ENCODE results near the gene NLK. TPM values are rescaled to one million over a fixed set of nuclear protein-coding genes. Genes with fewer than 3 reads are reported as not detected.

Gene NLK
- total RNA-seq, 1 donor from 2014 or later = 30.6 TPM

- no peak overlapping the region for H3K4me3 Mint-ChIP-seq (ENCODE audit: unreplicated experiment)
- peak; percentile 38 for DNase-seq (ENCODE audit: low read depth)
- no peak for FAIRE-seq
These were observed 179.4 kb downstream of the NLK start for GRCh38 chr17:28221751-28222414.

GRCh38 chr17:28225271-28225670 is 182.8 kb downstream of the NLK start:
- peaks cover 7% of the 10 kb centered on the region for H3K9me3 Mint-ChIP-seq (ENCODE audit: unreplicated experiment)
- no peak overlapping the region for H3K4me3 ChIP-seq (ENCODE audit: insufficient read depth, low read depth, low read length)
- H3K9ac ChIP-seq (ENCODE audit: low read length) = no peak overlapping the region
- H4K20me1 ChIP-seq (ENCODE audit: insufficient read depth, low read length) = no peaks in the 10 kb centered on the region
- TF ChIP-seq EZH2 (IDR thresholded peaks at IDR 0.05; ENCODE audit: insufficient read depth, low read length) (no peak), CTCF (IDR thresholded peaks at IDR 0.05; ENCODE audit: insufficient read depth, low read depth, low read length) (no peak)
- H3K27me3 Mint-ChIP-seq (ENCODE audit: low read depth, unreplicated experiment) = peaks cover 12% of the 10 kb centered on the region
- no peak overlapping the region for H3K4me2 ChIP-seq (ENCODE audit: low read length)
- no peak overlapping the region for H3K27ac ChIP-seq (ENCODE audit: low read depth, low read length)
- peaks cover 8% of the 10 kb centered on the region for H3K36me3 Mint-ChIP-seq (ENCODE audit: low read depth, unreplicated experiment)
- no peak overlapping the region for H2AFZ ChIP-seq (ENCODE audit: low read depth, low read length)
- no peaks in the 10 kb centered on the region for H3K9me3 ChIP-seq (ENCODE audit: insufficient read depth, low read depth, low read length)
- H3K36me3 ChIP-seq (ENCODE audit: insufficient read depth, low read length) = no peaks in the 10 kb centered on the region
- DNase-seq (ENCODE audit: low read depth) (no peak), FAIRE-seq (no peak)
- H3K4me1 Mint-ChIP-seq (ENCODE audit: low read depth, unreplicated experiment) = peaks cover 6% of the 10 kb centered on the region
- no peak overlapping the region for H3K4me3 Mint-ChIP-seq (ENCODE audit: unreplicated experiment)
- H3K27ac Mint-ChIP-seq (ENCODE audit: unreplicated experiment) = no peak overlapping the region
- H3K79me2 ChIP-seq (ENCODE audit: insufficient read depth, low read length) = no peaks in the 10 kb centered on the region
- peaks cover 9% of the 10 kb centered on the region for H3K4me1 ChIP-seq (ENCODE audit: insufficient read depth, low read length)
- peaks cover 18% of the 10 kb centered on the region for H3K27me3 ChIP-seq (ENCODE audit: insufficient read depth, low read length)

More at GRCh38 chr17:28221751-28222414, 179.4 kb downstream of the NLK start:
- no peak overlapping the region for H3K27ac ChIP-seq (ENCODE audit: low read depth, low read length)
- no peak overlapping the region for H3K4me3 ChIP-seq (ENCODE audit: insufficient read depth, low read depth, low read length)
- no peaks in the 10 kb centered on the region for H3K4me1 ChIP-seq (ENCODE audit: insufficient read depth, low read length)
- peaks cover 5% of the 10 kb centered on the region for H3K36me3 Mint-ChIP-seq (ENCODE audit: low read depth, unreplicated experiment)
- H3K27me3 Mint-ChIP-seq (ENCODE audit: low read depth, unreplicated experiment) = no peaks in the 10 kb centered on the region
- no peak overlapping the region for H3K4me2 ChIP-seq (ENCODE audit: low read length)
- H3K9me3 ChIP-seq (ENCODE audit: insufficient read depth, low read depth, low read length) = no peaks in the 10 kb centered on the region
- no peaks in the 10 kb centered on the region for H3K27me3 ChIP-seq (ENCODE audit: insufficient read depth, low read length)
- H3K9me3 Mint-ChIP-seq (ENCODE audit: unreplicated experiment) = peaks cover 7% of the 10 kb centered on the region
- H3K27ac Mint-ChIP-seq (ENCODE audit: unreplicated experiment) = no peak overlapping the region
- no peaks in the 10 kb centered on the region for H3K79me2 ChIP-seq (ENCODE audit: insufficient read depth, low read length)
- no peaks in the 10 kb centered on the region for H3K4me1 Mint-ChIP-seq (ENCODE audit: low read depth, unreplicated experiment)
- no peak overlapping the region for H2AFZ ChIP-seq (ENCODE audit: low read depth, low read length)
- no peaks in the 10 kb centered on the region for H4K20me1 ChIP-seq (ENCODE audit: insufficient read depth, low read length)
- H3K36me3 ChIP-seq (ENCODE audit: insufficient read depth, low read length) = no peaks in the 10 kb centered on the region
- no peak overlapping the region for H3K9ac ChIP-seq (ENCODE audit: low read length)
- no peak for TF ChIP-seq EZH2 (IDR thresholded peaks at IDR 0.05; ENCODE audit: insufficient read depth, low read length)
- TF ChIP-seq CTCF (IDR thresholded peaks at IDR 0.05; ENCODE audit: insufficient read depth, low read depth, low read length) = no peak

GRCh38 chr17:28225867-28226266 is 183.4 kb downstream of the NLK start:
- DNase-seq (ENCODE audit: low read depth) (no peak), FAIRE-seq (no peak)
- Histone ChIP-seq H3K4me3 (ENCODE audit: insufficient read depth, low read depth, low read length) (no peak overlapping the region), H3K36me3 (ENCODE audit: insufficient read depth, low read length) (no peaks in the 10 kb centered on the region), H3K79me2 (ENCODE audit: insufficient read depth, low read length) (no peaks in the 10 kb centered on the region), H3K27me3 (ENCODE audit: insufficient read depth, low read length) (peaks cover 22% of the 10 kb centered on the region), H3K4me2 (ENCODE audit: low read length) (no peak overlapping the region), H2AFZ (ENCODE audit: low read depth, low read length) (no peak overlapping the region), H4K20me1 (ENCODE audit: insufficient read depth, low read length) (no peaks in the 10 kb centered on the region), H3K4me1 (ENCODE audit: insufficient read depth, low read length) (peaks cover 9% of the 10 kb centered on the region), H3K9ac (ENCODE audit: low read length) (no peak overlapping the region), H3K27ac (ENCODE audit: low read depth, low read length) (no peak overlapping the region), H3K9me3 (ENCODE audit: insufficient read depth, low read depth, low read length) (no peaks in the 10 kb centered on the region)
- Mint-ChIP-seq H3K27ac (ENCODE audit: unreplicated experiment) (no peak overlapping the region), H3K27me3 (ENCODE audit: low read depth, unreplicated experiment) (peaks cover 13% of the 10 kb centered on the region), H3K4me1 (ENCODE audit: low read depth, unreplicated experiment) (peaks cover 7% of the 10 kb centered on the region), H3K9me3 (ENCODE audit: unreplicated experiment) (peaks cover 7% of the 10 kb centered on the region), H3K4me3 (ENCODE audit: unreplicated experiment) (no peak overlapping the region), H3K36me3 (ENCODE audit: low read depth, unreplicated experiment) (peaks cover 8% of the 10 kb centered on the region)
- no peak for TF ChIP-seq EZH2 (IDR thresholded peaks at IDR 0.05; ENCODE audit: insufficient read depth, low read length)
- no peak for TF ChIP-seq CTCF (IDR thresholded peaks at IDR 0.05; ENCODE audit: insufficient read depth, low read depth, low read length)

All from astrocyte (in vitro differentiated cells and primary cell).